CD14-positive monocyte (primary cell): Measurements from ENCODE around the gene RPL18A. TPM values are rescaled to one million over a fixed set of nuclear protein-coding genes. Genes with fewer than 3 reads are reported as not detected.
"Not testable (repeated sequence)": the region's sequence is repeated elsewhere in the genome, so short reads cannot be mapped to it uniquely, and the experiment has no call there.

ENCODE experiments used
- DNase-seq, 3 donors: peaks; one replicate each; pipeline ENCODE4 v3.0.0-alpha.2; 2011 to 2022
- H2AFZ ChIP-seq: 2 replicates; pipeline ENCODE4 v1.6.0; 2012; ENCODE audit warnings: mild to moderate bottlenecking, low read depth, low read length, inconsistent platforms; ENCODE audit not compliant: insufficient read depth, poor library complexity, severe bottlenecking
- H3K27ac ChIP-seq, 2 donors: 1 replicate in 1 of 2; 2 replicates in 1 of 2; pipeline ENCODE4 v1.5.1; 2012 to 2013; ENCODE audit warnings: low read length in 2 of 2, control low read depth in 1 of 2, inconsistent platforms in 1 of 2, low read depth in 1 of 2, mild to moderate bottlenecking in 1 of 2
- H3K27me3 ChIP-seq, 2 donors: one replicate each; pipeline versions ENCODE4 v1.6.0 to v1.6.1; 2011 to 2013; ENCODE audit warnings: low read length in 2 of 2; ENCODE audit not compliant: control insufficient read depth in 2 of 2, insufficient read depth in 2 of 2
- H3K36me3 ChIP-seq, 2 donors: replicated peaks in 1 of 2; 1 replicate in 1 of 2; 2 replicates in 1 of 2; pipeline versions ENCODE4 v1.5.1 to v1.6.1; 2012 to 2013; ENCODE audit warnings: low read length in 2 of 2, control low read depth in 1 of 2, inconsistent platforms in 1 of 2, mild to moderate bottlenecking in 1 of 2; ENCODE audit not compliant: insufficient read depth in 2 of 2, control insufficient read depth in 1 of 2
- H3K4me1 ChIP-seq, 2 donors: 1 replicate in 1 of 2; 2 replicates in 1 of 2; pipeline versions ENCODE4 v1.5.1 to v1.6.1; 2012 to 2013; ENCODE audit warnings: low read length in 2 of 2, control low read depth in 1 of 2, inconsistent platforms in 1 of 2, mild to moderate bottlenecking in 1 of 2, moderate library complexity in 1 of 2; ENCODE audit not compliant: insufficient read depth in 2 of 2, control insufficient read depth in 1 of 2
- H3K4me2 ChIP-seq: replicated peaks from 2 replicates; pipeline ENCODE3; 2012; ENCODE audit warnings: low read length, moderate library complexity, mild to moderate bottlenecking; ENCODE audit not compliant: poor library complexity, severe bottlenecking; ENCODE audit errors: extremely low read depth
- H3K4me3 ChIP-seq, 3 experiments: fragments of 200-600 bp in 1 of 3; sonication (generic) in 1 of 3; replicated peaks in 1 of 3; 1 replicate in 2 of 3; 2 replicates in 1 of 3; pipeline ENCODE4 v1.5.1; 2011 to 2013; ENCODE audit warnings: low read length in 3 of 3, mild to moderate bottlenecking in 3 of 3, control low read depth in 2 of 3, low read depth in 2 of 3, inconsistent platforms in 1 of 3, moderate library complexity in 1 of 3
- H3K79me2 ChIP-seq: 2 replicates; pipeline ENCODE4 v1.6.0; 2012; ENCODE audit warnings: mild to moderate bottlenecking, control low read depth, inconsistent platforms, low read length, moderate library complexity; ENCODE audit not compliant: insufficient read depth
- H3K9ac ChIP-seq: 2 replicates; pipeline ENCODE4 v1.6.0; 2017; ENCODE audit warnings: low read length, mild to moderate bottlenecking; ENCODE audit not compliant: insufficient read depth, poor library complexity, severe bottlenecking
- H3K9me3 ChIP-seq, 2 donors: replicated peaks in 1 of 2; 1 replicate in 1 of 2; 2 replicates in 1 of 2; pipeline versions ENCODE4 v1.5.1 to v1.6.1; 2012 to 2013; ENCODE audit warnings: low read length in 2 of 2, control low read depth in 1 of 2; ENCODE audit not compliant: control insufficient read depth in 1 of 2, insufficient read depth in 1 of 2
- H4K20me1 ChIP-seq: 2 replicates; pipeline ENCODE4 v1.6.0; 2012; ENCODE audit warnings: mild to moderate bottlenecking, low read length, control low read depth, moderate library complexity; ENCODE audit not compliant: insufficient read depth
- H3K27ac Mint-ChIP-seq, 7 donors: one replicate each; pipeline ENCODE4 v1.8.0; 2020; ENCODE audit warnings: mild to moderate bottlenecking in 7 of 7, mixed read lengths in 7 of 7, moderate library complexity in 6 of 7, inconsistent platforms in 2 of 7
- H3K27me3 Mint-ChIP-seq, 3 donors: one replicate each; pipeline ENCODE4 v1.8.0; 2021 to 2022; ENCODE audit warnings: low read depth in 3 of 3, mild to moderate bottlenecking in 3 of 3, mixed read lengths in 3 of 3, moderate library complexity in 3 of 3, inconsistent platforms in 1 of 3
- H3K36me3 Mint-ChIP-seq, 2 donors: one replicate each; pipeline ENCODE4 v1.8.0; 2020; ENCODE audit warnings: mixed read lengths in 2 of 2, inconsistent platforms in 1 of 2, mild to moderate bottlenecking in 1 of 2
- H3K4me1 Mint-ChIP-seq: one replicate; pipeline ENCODE4 v1.8.0; 2020; ENCODE audit warnings: mild to moderate bottlenecking, mixed read lengths
- H3K4me3 Mint-ChIP-seq, 2 donors: one replicate each; pipeline ENCODE4 v1.8.0; 2020; ENCODE audit warnings: mild to moderate bottlenecking in 2 of 2, mixed read lengths in 2 of 2, moderate library complexity in 1 of 2
- H3K9me3 Mint-ChIP-seq, 7 donors: one replicate each; pipeline ENCODE4 v1.8.0; 2020 to 2022; ENCODE audit warnings: mixed read lengths in 7 of 7, mild to moderate bottlenecking in 6 of 7, moderate library complexity in 6 of 7, inconsistent platforms in 2 of 7
- WGBS: methylation state at CpG from one replicate; pipeline ENCODE4 v1.1.5; 2013; ENCODE audit warnings: missing lambda C conversion rate; ENCODE audit not compliant: insufficient coverage; 5-methylcytosine and 5-hydroxymethylcytosine counted together
- intact Hi-C, 2 donors: fragments of 100-400 bp; cut with micrococcal nuclease; formaldehyde crosslinking; loops; one replicate each; pipeline versions ENCODE4 v1.15.0 to v1.15.1; 2023
- polyA plus RNA-seq, 3 donors: library from polyadenylated mRNA; depleted of rRNA in 1 of 3; unstranded in 2 of 3; stranded (reverse) in 1 of 3; fragments of 300-500 nt in 2 of 3; fragments of >200 nt in 1 of 3; fragmentation: Illumina TruSeq in 2 of 3; gene quantifications; 1 replicate in 2 of 3; 2 replicates in 1 of 3; pipeline ENCODE4 v1.2.3, GENCODE V29; 2012 to 2021
- TF ChIP-seq, protein P1 (sequence below): fragments of 200-600 bp; IDR thresholded peaks from one replicate; pipeline ENCODE4 v1.8.0; 2022; ENCODE audit warnings: antibody characterized with exemption, mild to moderate bottlenecking

Gene RPL18A
- polyA plus RNA-seq, 3 donors = 1,189 to 1,285 (median 1,268) TPM

- H4K20me1 ChIP-seq = no peaks in the 10 kb centered on the region
- Mint-ChIP-seq H3K27me3 (peaks cover 0 to 2% (median 1%) of the 10 kb centered on the region in 3 donors), H3K36me3 (no peaks in the 10 kb centered on the region), H3K4me1 (no peaks in the 10 kb centered on the region), H3K27ac (no peak overlapping the region), H3K4me3 (no peak overlapping the region), H3K9me3 (no peaks in the 10 kb centered on the region)
- 93% methylated on average over 4 of the region's 7 CpGs for WGBS
- no peak overlapping the region for H3K4me3 ChIP-seq
- DNase-seq = no peak
- H3K36me3 ChIP-seq = no peaks in the 10 kb centered on the region
- no peaks in the 10 kb centered on the region for H3K4me1 ChIP-seq
- H2AFZ ChIP-seq = no peak overlapping the region
- TF ChIP-seq, protein P1, sequence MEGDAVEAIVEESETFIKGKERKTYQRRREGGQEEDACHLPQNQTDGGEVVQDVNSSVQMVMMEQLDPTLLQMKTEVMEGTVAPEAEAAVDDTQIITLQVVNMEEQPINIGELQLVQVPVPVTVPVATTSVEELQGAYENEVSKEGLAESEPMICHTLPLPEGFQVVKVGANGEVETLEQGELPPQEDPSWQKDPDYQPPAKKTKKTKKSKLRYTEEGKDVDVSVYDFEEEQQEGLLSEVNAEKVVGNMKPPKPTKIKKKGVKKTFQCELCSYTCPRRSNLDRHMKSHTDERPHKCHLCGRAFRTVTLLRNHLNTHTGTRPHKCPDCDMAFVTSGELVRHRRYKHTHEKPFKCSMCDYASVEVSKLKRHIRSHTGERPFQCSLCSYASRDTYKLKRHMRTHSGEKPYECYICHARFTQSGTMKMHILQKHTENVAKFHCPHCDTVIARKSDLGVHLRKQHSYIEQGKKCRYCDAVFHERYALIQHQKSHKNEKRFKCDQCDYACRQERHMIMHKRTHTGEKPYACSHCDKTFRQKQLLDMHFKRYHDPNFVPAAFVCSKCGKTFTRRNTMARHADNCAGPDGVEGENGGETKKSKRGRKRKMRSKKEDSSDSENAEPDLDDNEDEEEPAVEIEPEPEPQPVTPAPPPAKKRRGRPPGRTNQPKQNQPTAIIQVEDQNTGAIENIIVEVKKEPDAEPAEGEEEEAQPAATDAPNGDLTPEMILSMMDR = no peak
- H3K27me3 ChIP-seq = no peaks in the 10 kb centered on the region
- H3K9me3 ChIP-seq = no peaks in the 10 kb centered on the region
- intact Hi-C loops = no loop called here
- no peak overlapping the region for H3K27ac ChIP-seq
- H3K9ac ChIP-seq = no peak overlapping the region
- no peaks in the 10 kb centered on the region for H3K79me2 ChIP-seq
- no peak overlapping the region for H3K4me2 ChIP-seq
Observed at GRCh38 chr19:17886515-17886914, 26.8 kb downstream of the RPL18A start.

DNA sequence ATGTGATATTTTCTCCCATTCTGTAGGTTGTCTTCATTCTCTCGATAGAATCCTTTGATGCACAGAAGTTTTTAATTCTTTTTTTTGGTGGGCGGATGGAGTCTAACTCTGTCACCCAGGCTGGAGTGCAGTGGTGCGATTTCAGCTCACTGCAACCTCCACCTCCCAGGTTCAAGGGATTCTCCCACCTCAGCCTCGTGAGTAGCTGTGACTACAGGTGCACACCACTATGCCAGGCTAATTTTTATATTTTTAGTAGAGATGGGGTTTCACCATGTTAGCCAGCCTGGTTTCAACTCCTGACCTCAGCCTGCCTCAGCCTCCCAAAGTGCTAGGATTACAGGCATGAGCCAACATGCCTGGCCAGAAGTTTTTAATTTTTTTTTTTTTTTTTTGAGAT is 27.5 kb downstream of the RPL18A start:
- H3K36me3 ChIP-seq, H3K27ac ChIP-seq, H3K9ac ChIP-seq, H2AFZ ChIP-seq, H3K4me3 ChIP-seq, H3K4me1 Mint-ChIP-seq, H3K79me2 ChIP-seq, H3K9me3 ChIP-seq, H3K27me3 ChIP-seq, H3K4me1 ChIP-seq, H3K9me3 Mint-ChIP-seq, H3K27ac Mint-ChIP-seq, H4K20me1 ChIP-seq, H3K27me3 Mint-ChIP-seq, H3K4me3 Mint-ChIP-seq, intact Hi-C loops, H3K4me2 ChIP-seq, H3K36me3 Mint-ChIP-seq, DNase-seq: not testable (repeated sequence)
- WGBS = no CpG with 5 or more reads among the region's 4 CpGs
